GM21381 (cell line): ENCODE data around the gene MYO7A.

Source experiments
- ATAC-seq: cut with Tn5 transposase; IDR thresholded peaks from one replicate; pipeline ENCODE4 v1.9.1; 2021; ENCODE audit warnings: mild to moderate bottlenecking, moderate library complexity; ENCODE audit not compliant: unreplicated experiment

Gene MYO7A

DNA sequence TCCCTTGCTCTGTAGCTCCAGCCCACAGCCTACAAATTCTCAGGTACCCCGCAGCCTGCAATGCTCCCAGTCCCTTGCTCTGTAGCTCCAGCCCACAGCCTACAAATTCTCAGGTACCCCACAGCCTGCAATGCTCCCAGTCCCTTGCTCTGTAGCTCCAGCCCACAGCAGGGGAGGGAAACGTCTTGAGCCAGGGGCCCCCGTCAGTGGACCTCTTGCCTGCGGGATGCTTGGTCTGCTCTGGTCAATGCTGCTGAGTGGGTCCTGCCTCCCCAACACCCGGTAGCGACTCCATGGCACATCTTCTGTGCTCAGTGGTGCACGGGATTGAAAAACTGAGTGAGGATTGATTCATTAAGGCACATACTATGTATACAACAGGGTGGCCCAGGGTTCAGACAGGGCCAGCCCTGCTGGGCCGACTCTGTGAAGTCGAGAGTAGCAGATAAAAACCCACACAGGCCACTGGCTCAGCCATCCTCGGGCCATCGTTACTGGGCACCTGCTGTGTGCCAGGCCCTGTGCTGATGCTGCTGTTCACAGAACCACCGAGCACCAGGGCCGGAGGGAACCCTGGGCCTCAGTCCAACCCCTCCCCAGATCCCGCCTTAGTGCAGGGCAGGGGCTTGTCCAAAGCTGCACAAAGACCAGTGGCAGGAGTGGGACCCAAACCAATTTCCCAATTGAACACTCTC is 69.7 kb downstream of the MYO7A start:
- no peak for ATAC-seq

DNA sequence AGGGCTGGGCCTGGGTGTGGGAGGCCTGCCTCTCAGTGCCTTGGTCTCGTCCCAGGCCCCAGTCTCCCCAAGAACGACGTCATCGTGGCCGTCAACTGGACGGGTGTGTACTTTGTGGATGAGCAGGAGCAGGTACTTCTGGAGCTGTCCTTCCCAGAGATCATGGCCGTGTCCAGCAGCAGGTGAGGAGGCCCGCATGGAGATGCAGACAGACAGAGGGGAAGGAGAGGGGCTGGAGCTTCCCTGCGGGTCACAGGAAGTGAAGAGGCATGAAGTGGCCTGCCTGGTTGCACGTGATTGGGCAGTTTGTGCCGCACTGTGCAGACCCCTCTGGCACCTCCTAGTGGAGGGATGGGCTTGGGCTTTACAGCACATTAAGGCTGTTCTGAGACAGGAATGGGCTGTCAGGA is 70.4 kb downstream of the MYO7A start:
- ATAC-seq: no peak

DNA sequence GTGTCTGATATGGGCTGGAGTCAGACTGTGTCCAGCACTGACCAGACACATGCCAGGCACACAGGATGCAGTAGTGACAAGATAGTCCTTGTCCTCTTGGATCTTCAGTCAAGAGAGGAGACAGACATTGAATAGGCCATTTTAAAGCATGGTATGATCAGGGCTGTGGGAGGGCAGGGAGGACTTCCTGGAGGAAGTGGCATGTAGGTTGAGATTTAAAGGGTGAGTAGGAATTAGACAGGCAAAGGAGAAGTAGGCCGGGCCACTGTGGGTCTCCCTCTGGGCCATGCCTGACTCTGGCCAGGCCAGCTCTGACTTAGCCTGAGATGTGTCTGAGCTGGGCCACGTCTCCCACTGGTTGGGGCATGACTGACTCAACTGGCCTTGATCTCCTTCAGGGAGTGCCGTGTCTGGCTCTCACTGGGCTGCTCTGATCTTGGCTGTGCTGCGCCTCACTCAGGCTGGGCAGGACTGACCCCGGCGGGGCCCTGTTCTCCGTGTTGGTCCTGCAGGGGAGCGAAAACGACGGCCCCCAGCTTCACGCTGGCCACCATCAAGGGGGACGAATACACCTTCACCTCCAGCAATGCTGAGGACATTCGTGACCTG is 71.2 kb downstream of the MYO7A start:
- ATAC-seq: no peak

GRCh38 chr11:77200351-77201268 is 72.6 kb downstream of the MYO7A start:
- no peak for ATAC-seq

DNA sequence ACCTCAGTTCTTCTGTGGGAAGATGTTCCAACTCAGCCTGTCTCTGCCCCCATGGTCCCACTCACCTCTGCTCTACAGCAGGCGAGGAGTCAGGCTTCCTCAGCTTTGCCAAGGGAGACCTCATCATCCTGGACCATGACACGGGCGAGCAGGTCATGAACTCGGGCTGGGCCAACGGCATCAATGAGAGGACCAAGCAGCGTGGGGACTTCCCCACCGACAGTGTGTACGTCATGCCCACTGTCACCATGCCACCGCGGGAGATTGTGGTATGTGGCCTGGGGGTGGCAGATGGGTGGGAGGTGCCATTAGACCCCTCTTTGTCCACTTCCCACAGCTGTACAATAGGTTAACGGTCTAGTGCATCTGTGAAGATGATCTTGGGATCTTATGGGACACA is 73.3 kb downstream of the MYO7A start:
- ATAC-seq: no peak

GRCh38 chr11:77201991-77202841 is 74.2 kb downstream of the MYO7A start:
- ATAC-seq: no peak

DNA sequence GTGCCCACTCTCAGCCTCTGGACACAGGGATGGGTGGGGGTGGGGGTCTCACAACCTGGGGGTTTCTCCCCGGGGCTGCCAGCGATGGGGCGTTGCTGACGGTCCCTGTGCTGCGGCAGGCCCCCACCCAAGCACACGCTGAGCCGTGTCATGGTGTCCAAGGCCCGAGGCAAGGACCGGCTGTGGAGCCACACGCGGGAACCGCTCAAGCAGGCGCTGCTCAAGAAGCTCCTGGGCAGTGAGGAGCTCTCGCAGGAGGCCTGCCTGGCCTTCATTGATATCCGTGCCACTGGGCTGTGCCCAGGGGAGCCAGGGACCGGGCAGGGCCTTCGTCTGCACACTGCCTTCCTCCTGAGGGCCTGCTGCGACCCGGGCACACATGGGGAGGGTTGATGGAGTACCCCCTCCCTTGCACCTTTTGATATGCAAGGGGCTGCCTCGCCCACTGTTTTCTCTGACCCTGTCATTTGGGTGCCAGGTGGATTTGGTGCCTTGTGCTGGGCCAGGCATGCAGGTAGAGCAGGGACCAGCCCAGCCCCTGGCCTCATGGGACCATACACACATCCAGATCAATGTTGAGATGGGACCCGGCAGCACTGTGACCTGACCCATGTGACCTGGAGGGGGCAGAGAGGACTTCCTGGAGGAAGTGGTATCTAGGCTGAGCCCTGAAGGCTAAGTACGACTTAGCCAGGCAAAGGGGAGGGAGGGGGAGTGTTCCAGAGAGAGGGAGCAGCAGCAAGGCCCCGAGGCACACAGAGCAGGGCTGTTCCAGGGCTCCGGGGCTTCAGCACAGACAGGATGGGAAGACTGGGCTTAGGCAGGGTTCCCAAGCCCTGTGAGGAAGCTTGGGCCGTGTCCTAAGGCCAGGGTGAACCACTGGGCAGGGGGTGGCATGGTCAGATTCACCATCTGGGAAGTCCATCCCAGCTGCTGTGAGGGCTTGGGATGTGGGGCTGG is 75.2 kb downstream of the MYO7A start:
- no peak for ATAC-seq

DNA sequence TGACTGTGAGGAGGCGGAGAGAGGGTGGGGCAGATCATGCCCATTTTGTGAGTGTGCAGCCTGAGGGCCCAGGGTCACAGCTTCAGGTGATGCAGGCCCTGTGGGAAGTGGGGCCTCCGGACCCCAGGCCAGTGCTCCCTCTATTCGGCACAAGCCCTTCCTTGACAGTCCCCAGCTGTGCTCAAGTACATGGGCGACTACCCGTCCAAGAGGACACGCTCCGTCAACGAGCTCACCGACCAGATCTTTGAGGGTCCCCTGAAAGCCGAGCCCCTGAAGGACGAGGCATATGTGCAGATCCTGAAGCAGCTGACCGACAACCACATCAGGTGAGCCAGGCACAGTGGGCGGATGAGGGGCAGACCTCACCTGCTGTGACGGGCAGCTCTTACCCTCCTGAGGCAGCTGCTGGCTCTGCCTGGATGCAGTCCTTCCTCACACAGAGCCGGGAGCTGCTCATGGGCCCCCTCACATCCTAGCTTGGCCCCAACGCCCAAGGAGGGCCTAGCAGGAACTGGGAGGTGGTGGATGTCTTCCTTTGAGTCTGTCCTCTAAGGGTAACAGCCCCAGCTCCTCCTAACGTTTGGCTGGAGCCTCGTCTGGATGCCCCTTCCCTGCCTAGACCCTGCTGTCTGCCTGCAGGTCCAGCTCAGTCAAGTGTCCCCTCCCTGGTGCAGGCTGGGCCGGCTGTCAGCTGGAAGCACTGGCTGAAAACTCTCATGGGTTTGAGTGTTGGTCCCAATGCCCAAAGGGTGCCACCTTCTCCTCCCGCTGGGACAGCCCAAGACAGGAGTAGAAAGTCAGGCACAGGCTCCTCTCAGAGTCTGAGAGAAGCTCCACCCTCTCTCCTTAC is 76.1 kb downstream of the MYO7A start:
- ATAC-seq: no peak

DNA sequence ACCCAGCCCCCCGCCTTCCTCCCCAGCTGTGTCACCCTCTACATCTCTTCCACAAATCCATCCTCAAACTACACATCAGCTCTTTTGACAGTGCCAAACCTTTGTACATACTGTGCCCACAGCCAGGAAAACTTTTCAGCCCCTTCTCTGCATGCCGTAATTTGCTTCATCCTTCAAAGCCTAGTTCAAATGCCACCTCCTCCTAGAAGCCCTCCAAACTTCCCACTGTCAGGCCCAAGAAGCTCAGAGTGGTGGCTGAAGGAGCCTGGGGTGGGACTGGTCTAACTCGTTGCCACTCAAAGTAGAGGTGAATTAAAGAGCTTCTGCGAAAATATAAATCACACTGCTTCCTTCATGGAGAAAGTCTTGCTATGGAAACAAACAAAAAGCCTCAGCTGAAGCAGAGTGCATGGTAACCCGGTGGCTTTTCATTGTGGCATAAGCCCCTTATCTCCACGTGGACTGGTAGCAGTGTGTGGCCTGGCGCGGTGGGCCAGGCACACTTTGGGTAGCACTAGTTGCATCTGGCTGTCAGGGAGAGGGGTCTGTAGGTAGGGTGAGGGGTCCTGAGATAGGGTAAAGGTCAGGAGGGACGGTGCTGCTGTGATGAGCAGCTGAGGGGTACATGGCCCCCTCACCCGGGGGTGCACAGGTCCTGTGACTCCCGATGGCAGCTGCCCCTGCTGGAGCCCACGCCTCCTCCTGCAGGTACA is 76.9 kb downstream of the MYO7A start:
- ATAC-seq: no peak

DNA sequence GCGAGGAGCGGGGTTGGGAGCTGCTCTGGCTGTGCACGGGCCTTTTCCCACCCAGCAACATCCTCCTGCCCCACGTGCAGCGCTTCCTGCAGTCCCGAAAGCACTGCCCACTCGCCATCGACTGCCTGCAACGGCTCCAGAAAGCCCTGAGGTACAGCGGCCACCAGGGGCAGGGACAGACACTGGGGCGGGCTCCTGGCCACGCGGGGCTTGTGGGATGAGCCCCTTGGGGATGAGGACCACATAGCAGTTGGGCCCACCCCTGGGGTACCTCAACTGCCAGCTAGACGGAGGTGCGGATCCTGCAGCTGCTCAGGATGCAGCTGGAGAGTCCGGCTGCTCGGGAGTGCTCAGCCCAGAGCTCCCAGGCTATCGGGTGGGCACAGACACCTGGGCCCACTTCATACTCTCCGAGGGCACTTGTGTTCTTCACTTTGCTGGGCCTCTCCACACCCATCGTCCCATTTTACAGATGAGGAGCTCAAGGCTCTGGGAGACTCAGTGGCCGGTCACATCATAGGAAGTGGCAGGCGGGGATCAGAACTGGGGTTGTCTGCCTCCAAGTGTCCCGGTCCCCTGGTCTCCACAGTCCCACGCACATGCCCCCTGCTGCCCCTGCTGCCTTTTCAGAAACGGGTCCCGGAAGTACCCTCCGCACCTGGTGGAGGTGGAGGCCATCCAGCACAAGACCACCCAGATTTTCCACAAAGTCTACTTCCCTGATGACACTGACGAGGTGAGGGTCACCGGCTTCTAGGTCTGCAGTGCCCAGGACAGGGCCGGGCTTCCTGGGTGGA is 77.6 kb downstream of the MYO7A start:
- no peak for ATAC-seq

DNA sequence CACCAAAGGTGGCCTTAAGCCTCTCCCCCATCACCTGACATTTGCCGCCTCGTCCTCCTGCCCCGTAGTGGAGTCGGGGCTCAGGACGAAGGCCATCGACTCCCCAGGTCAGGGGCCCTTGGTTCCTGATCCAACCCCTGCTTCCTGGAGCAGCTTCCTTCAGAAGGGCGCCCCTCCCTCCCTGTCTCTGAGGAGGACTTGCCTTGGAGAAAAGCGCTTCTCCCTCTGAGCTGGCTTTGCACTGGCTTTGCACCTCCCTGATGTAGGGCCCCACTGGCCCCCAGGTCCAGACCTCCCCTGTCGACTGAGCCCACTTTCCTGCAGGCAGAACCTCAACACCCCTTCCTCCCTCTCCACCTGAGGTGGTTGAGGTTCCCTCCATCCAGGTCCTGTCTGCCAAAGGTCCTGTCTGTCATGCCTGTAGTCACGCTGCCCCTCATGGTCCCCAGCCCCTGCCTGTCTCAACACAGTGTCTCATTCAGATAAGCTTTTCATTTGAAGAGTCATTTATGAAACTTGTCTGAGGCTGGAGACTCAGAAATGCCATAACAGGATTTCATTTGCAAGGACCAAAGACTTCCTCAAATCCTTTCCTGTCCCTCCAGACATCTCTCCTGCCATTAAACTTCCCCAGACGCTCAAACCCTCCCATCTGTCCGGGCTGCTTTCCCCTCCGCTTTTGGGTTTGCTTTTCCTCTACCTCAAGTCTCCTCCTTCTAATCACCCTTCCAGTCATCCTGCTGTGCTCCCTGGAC is 78.4 kb downstream of the MYO7A start:
- ATAC-seq: no peak

- ATAC-seq: no peak
Measured at GRCh38 chr11:77207019-77207485, 79.0 kb downstream of the MYO7A start.

DNA sequence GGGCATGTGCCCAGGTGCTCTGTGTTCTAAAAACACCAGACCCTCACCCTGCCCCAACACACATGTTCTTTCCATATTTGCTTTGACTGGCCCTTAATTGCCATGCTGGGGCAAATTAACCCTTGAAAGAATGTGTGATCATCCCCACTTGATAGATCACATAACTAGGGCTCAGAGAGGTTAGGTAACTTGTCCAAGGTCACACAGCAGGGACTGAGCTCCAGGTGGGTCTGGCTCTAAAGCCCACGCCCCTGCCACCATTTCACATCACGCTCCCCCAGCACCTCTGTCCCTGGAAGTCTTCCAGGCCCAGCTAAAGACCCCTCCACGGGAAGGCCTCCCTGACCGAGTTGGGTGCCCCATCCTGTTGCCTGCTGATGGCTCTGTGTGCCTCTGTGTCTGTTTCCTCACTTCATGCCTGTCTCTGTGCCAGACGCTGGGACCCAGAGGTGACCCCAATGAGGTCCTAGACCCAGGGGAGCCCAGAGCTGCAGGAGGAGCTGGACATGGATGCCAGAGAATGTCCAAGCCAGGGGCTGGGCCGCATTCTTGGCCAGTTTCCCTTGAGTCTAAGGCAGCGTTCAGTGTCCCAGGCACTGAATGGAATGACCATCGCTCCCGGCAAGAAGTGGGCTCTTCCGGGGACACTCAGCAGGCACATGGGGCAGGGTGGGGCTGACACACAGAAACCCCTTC is 79.7 kb downstream of the MYO7A start:
- ATAC-seq: no peak

DNA sequence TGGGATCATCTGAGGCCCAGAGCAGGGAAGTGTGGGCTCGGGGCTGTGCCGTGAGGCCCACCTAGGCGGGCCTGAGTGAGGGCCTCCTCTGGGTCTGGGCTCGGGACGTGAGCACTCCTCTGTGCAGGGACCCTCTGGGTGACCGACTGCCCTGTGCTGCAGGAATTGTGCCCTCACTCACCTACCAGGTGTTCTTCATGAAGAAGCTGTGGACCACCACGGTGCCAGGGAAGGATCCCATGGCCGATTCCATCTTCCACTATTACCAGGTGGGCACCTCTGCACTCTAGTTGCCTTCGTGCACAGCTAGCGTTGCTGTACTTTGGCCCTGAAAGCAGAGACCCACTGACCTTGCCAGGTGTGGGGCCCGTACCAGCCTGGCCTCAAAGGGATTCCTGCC is 80.5 kb downstream of the MYO7A start:
- ATAC-seq: no peak

DNA sequence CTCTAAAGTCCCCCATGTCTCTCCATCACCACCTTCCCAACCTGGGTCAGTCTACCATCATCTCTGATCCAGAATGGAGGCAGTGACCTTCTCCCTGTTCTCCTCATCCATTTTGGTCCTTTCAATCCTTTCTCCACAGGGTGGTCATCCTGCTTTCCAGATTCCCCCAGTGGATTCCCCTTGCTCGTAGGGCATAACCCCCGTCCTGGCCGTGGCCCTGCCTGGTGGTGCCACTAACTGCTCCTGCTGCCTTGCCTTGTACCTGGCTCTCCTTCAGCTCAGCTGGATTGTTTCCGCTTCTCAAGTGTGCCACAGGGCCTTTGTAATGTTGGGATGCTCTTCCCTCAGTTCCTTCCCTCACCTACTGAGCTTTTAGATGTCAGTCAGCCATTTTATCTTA is 81.6 kb downstream of the MYO7A start:
- ATAC-seq: no peak

DNA sequence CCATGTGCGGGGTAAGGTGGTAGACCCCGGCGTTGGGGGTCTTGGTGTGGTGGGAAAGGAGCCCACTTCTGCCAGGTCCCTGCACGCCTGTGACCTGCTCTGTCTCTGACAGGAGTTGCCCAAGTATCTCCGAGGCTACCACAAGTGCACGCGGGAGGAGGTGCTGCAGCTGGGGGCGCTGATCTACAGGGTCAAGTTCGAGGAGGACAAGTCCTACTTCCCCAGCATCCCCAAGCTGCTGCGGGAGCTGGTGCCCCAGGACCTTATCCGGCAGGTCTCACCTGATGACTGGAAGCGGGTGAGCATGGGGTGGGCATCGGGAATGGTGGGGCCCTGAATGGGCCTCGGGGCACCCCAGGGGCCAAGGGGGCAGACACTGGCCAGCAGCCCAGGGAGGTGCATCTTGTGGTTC is 83.0 kb downstream of the MYO7A start:
- no peak for ATAC-seq
